Kidney epithelial cell (primary cell): ENCODE data around the gene PWP2. TPM values are rescaled to one million over a fixed set of nuclear protein-coding genes. Genes with fewer than 3 reads are reported as not detected.

Source experiments
- DNase-seq: peaks from one replicate; pipeline ENCODE4 v3.0.0-alpha.2; 2010; ENCODE audit warnings: low read depth
- H3K27me3 ChIP-seq: 2 replicates; pipeline ENCODE4 v1.6.0; 2011; ENCODE audit warnings: low read length; ENCODE audit not compliant: control insufficient read depth, insufficient read depth
- H3K36me3 ChIP-seq: 2 replicates; pipeline ENCODE4 v1.5.1; 2011; ENCODE audit warnings: low read length; ENCODE audit not compliant: control insufficient read depth, insufficient read depth
- H3K4me3 ChIP-seq: 2 replicates; pipeline ENCODE4 v1.5.1; 2011; ENCODE audit warnings: low read depth, mild to moderate bottlenecking, control low read depth, low read length
- total RNA-seq: library from RNA; depleted of rRNA; stranded (reverse); fragments of >200 nt; gene quantifications from 2 replicates; pipeline ENCODE4 v1.2.3, GENCODE V29; 2015
- TF ChIP-seq, protein P1 (sequence below): IDR thresholded peaks from 2 replicates; pipeline ENCODE4 v1.5.1; 2011; ENCODE audit warnings: mild to moderate bottlenecking, moderate library complexity, low read length, control low read depth, inconsistent platforms; ENCODE audit not compliant: insufficient read depth, poor library complexity, severe bottlenecking

Gene PWP2
- total RNA-seq, 1 donor from 2014 or later: 8.6 TPM

- peaks cover 2% of the 10 kb centered on the region for H3K36me3 ChIP-seq
- H3K27me3 ChIP-seq: no peaks in the 10 kb centered on the region
- no peak overlapping the region for H3K4me3 ChIP-seq
- TF ChIP-seq, protein P1, sequence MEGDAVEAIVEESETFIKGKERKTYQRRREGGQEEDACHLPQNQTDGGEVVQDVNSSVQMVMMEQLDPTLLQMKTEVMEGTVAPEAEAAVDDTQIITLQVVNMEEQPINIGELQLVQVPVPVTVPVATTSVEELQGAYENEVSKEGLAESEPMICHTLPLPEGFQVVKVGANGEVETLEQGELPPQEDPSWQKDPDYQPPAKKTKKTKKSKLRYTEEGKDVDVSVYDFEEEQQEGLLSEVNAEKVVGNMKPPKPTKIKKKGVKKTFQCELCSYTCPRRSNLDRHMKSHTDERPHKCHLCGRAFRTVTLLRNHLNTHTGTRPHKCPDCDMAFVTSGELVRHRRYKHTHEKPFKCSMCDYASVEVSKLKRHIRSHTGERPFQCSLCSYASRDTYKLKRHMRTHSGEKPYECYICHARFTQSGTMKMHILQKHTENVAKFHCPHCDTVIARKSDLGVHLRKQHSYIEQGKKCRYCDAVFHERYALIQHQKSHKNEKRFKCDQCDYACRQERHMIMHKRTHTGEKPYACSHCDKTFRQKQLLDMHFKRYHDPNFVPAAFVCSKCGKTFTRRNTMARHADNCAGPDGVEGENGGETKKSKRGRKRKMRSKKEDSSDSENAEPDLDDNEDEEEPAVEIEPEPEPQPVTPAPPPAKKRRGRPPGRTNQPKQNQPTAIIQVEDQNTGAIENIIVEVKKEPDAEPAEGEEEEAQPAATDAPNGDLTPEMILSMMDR: no peak
- DNase-seq: no peak
Measured at GRCh38 chr21:44063151-44063912, 43.9 kb upstream of the PWP2 start.

DNA sequence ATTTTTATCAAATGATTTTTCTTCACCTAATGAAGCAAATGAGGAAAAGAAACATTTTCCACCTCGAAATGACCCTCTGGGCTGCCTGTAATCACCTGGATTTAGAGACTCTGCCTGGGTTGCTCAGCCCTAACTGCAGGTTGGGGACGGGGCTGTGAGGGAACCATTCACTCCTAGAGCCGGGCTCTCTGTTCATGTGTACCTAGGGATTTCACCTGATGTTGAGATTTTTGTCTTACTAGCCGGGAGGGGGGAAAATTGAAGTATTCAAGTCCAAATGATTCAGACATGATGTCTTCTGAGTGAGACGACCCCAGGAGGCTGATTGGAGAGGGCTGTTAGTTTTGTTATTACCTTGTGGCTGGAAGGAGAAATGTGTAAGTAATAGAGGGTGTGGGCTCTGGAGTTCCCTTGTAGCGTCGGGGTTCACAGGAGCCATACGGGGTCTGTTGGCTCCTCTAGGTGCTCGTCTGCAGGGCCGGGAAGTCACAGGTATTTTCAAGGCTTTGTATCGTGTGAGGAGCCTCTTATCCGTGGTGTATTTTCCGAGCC is 42.3 kb upstream of the PWP2 start:
- no peaks in the 10 kb centered on the region for H3K27me3 ChIP-seq
- TF ChIP-seq, protein P1: no peak
- H3K36me3 ChIP-seq: peaks cover 2% of the 10 kb centered on the region
- H3K4me3 ChIP-seq: no peak overlapping the region
- DNase-seq: no peak

DNA sequence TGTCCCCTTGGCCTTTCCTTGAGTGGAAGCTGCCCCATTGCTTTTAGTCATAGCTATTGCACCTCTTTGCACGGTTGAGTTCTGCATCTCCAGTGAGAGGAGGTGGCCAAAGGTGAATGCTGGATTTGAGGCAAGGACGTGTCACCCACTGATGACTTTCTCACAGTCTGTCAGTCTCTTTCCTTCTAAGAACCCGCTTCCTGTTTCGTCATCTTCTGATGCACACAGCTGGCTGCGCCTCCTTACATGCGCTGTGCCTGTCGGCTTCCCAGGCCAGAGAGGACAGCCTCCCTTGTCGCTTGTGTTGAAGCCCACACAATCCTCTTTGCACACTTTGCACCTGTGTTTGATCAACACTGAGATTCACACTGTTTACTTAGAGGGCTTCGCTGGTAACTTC is 41.8 kb upstream of the PWP2 start:
- H3K4me3 ChIP-seq: no peak overlapping the region
- H3K36me3 ChIP-seq: peaks cover 2% of the 10 kb centered on the region
- TF ChIP-seq, protein P1: no peak
- H3K27me3 ChIP-seq: no peaks in the 10 kb centered on the region
- DNase-seq: no peak

DNA sequence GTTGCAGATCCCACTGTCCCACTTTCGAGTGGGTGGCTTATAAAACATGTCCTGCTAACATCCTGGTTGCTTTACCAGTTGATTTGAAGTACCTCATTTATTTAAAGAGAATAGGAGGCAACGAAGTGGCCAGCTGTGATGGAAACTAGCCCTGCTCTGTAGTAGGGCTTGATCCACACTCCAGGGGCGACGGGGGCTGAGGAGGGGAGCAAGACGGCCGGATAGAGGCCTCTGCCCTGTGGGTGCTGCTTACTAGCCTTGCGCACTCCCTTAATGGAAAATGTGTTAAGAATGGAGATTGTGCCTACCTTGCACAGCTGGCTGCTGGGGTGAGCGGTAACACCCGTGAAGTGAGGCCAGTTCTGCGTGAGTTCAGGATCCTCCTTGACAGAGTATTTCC is 41.1 kb upstream of the PWP2 start:
- DNase-seq: no peak
- Histone ChIP-seq H3K4me3 (no peak overlapping the region), H3K36me3 (peaks cover 2% of the 10 kb centered on the region), H3K27me3 (no peaks in the 10 kb centered on the region)
- TF ChIP-seq, protein P1: no peak

GRCh38 chr21:44067011-44067839 is 40.0 kb upstream of the PWP2 start:
- Histone ChIP-seq H3K4me3 (no peak overlapping the region), H3K36me3 (peaks cover 2% of the 10 kb centered on the region), H3K27me3 (no peaks in the 10 kb centered on the region)
- no peak for DNase-seq
- TF ChIP-seq, protein P1: peak; percentile 16
